RWPE2 (cell line): ENCODE measurements around the gene B4GALT2.

Source experiments
- ATAC-seq: fragments of 200-7000 bp; cut with Tn5 transposase; 3 replicates; pipeline ENCODE4 v1.9.1; 2021; ENCODE audit warnings: low read depth
- DNase-seq: peaks from one replicate; pipeline ENCODE4 v3.0.0-alpha.2; 2020; ENCODE audit warnings: low spot score
- H3K27ac ChIP-seq: fragments of 450-650 bp; 2 replicates; pipeline ENCODE4 v1.5.1; 2017; ENCODE audit warnings: mild to moderate bottlenecking; ENCODE audit not compliant: poor library complexity, severe bottlenecking
- H3K27me3 ChIP-seq: fragments of 250-450 bp; sonication (Bioruptor Pico); 2 replicates; pipeline ENCODE4 v1.5.1; 2021; ENCODE audit warnings: mild to moderate bottlenecking, moderate library complexity; ENCODE audit not compliant: insufficient read depth, poor library complexity, severe bottlenecking
- H3K36me3 ChIP-seq: fragments of 250-450 bp; sonication (Bioruptor Pico); 2 replicates; pipeline ENCODE4 v1.5.1; 2020; ENCODE audit warnings: low read depth, mild to moderate bottlenecking, moderate library complexity
- H3K4me1 ChIP-seq: fragments of 250-450 bp; sonication (Bioruptor Pico); 2 replicates; pipeline ENCODE4 v1.5.1; 2021; ENCODE audit warnings: mild to moderate bottlenecking, moderate library complexity; ENCODE audit not compliant: insufficient read depth, poor library complexity, severe bottlenecking
- H3K4me3 ChIP-seq: fragments of 250-450 bp; sonication (Bioruptor Pico); 2 replicates; pipeline ENCODE4 v1.5.1; 2021; ENCODE audit warnings: mild to moderate bottlenecking, moderate library complexity; ENCODE audit not compliant: severe bottlenecking
- H3K9me3 ChIP-seq: fragments of 250-450 bp; sonication (Bioruptor Pico); 2 replicates; pipeline ENCODE4 v1.5.1; 2021; ENCODE audit warnings: mild to moderate bottlenecking, moderate library complexity; ENCODE audit not compliant: severe bottlenecking
- TF ChIP-seq, protein P1 (sequence below): fragments of 450-650 bp; IDR thresholded peaks from one replicate; pipeline ENCODE4 v1.5.1; 2017; ENCODE audit warnings: mild to moderate bottlenecking, moderate library complexity; ENCODE audit not compliant: poor library complexity, severe bottlenecking

B4GALT2 gene

DNA sequence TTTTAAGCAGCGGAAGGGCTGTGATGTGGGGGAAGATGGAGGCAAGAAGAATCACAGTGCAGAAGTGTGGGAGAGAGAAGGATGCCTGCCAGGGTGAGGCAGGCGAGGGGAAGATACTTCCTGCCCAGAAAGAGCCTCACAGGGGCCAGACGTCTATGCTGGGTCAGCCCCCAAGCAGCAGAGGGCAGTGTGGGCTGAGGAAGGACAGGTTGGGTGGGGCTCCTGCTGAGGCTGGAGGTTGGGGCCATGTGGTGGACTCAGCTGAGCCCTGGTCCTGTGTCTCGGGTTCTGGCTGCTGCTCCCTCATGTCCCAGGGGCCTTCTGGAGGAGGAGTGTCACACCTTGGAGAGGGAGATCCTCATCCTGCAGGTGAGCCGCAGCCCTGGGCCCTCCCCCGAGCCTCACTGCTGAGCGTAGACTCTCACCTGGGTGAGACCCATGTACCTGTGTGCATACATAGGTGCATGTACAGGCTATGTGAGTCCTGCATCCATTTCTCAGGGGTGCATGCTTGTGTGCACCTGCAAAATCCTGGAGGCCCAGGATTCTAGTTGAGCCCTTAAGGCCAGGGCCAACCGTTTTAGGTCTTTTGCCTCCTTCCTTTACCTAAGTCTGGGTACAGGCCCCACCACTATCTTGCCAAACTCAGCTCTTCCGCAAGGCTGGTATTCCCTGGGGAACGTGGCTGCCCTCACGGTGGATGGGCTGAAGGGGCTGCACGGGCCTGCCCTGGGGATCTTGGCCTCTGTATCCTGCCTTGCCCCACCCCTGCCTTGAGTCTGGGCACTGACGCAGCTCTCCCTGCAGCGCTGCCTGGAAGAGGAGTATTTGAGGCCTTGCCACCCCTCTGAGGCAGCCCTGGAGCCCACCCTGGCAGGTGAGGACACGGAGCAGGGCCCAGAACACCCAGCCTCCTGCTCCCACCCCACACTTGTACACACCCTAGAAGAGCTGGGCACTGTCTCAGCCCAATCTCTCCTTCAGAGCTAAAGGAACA lies 16.1 kb downstream of the B4GALT2 start:
- Histone ChIP-seq H3K4me1 (no peaks in the 10 kb centered on the region), H3K4me3 (no peak overlapping the region), H3K27me3 (no peaks in the 10 kb centered on the region), H3K36me3 (no peaks in the 10 kb centered on the region), H3K9me3 (no peaks in the 10 kb centered on the region), H3K27ac (no peak overlapping the region)
- no peak for DNase-seq
- TF ChIP-seq, protein P1, sequence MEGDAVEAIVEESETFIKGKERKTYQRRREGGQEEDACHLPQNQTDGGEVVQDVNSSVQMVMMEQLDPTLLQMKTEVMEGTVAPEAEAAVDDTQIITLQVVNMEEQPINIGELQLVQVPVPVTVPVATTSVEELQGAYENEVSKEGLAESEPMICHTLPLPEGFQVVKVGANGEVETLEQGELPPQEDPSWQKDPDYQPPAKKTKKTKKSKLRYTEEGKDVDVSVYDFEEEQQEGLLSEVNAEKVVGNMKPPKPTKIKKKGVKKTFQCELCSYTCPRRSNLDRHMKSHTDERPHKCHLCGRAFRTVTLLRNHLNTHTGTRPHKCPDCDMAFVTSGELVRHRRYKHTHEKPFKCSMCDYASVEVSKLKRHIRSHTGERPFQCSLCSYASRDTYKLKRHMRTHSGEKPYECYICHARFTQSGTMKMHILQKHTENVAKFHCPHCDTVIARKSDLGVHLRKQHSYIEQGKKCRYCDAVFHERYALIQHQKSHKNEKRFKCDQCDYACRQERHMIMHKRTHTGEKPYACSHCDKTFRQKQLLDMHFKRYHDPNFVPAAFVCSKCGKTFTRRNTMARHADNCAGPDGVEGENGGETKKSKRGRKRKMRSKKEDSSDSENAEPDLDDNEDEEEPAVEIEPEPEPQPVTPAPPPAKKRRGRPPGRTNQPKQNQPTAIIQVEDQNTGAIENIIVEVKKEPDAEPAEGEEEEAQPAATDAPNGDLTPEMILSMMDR = peak; percentile 38
- ATAC-seq = peak; percentile 8; the same call in 1 of the 3 replicates

DNA sequence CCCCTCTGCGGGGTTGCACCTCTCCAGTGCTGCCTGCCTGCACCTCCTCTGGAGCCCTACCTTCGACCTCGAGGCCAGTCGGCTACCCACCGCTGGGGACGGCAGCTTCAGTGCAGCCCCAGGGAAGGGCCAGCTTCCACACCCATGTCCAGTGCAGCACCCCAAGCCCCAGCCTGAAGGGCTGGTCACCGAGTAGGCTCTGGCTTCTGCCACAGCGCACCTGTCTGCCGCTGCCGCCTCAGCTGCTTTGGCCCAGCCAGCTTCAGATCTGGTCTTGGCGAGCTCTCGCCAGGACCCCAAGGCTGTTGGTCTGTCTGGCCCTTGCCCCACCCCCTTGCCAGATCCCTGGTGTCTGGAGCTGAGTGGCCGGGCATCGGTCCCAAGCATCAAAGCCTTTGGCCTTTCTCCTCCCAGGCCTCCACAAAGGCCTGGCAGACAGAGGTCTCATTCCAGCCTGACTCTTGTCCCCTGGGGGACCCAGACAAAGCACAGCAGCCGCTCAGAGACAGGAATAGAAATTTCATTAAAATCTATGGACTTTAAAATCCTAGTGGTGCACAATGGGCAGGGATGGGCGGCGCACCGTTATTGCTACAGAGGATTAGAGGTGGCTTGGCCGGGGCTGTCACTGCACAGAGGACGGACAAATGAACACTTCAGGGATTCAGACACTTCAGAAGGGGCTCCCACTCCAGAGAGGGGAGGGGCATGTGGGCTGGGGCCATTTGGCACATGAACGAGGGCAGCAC lies 17.1 kb downstream of the B4GALT2 start:
- Histone ChIP-seq H3K27me3 (no peaks in the 10 kb centered on the region), H3K4me3 (no peak overlapping the region), H3K9me3 (no peaks in the 10 kb centered on the region), H3K27ac (no peak overlapping the region), H3K4me1 (no peaks in the 10 kb centered on the region), H3K36me3 (no peaks in the 10 kb centered on the region)
- ATAC-seq = no peak
- TF ChIP-seq, protein P1 = no peak
- no peak for DNase-seq

DNA sequence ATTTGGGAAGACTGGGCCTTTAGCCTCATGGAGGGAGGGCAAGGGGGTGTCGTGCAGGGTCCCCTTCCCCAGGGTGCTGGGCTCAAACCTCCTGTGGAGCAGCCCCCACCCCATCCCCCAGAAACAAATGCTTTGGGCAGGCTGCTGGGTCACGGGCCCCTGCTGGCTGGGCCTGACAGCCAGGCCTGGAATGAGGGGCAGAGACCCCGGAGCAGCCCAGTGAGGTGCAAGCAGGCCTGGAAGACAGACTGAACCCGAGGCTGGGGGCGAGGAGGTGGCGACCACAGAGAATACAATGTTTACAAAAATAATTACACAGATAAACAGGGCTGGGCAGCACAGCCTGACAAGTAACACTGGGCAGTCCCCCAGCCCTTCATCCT lies 17.7 kb downstream of the B4GALT2 start:
- TF ChIP-seq, protein P1 = no peak
- H3K4me3 ChIP-seq = no peak overlapping the region
- no peaks in the 10 kb centered on the region for H3K9me3 ChIP-seq
- ATAC-seq (no peak), DNase-seq (no peak)
- H3K36me3 ChIP-seq = no peaks in the 10 kb centered on the region
- no peak overlapping the region for H3K27ac ChIP-seq
- no peaks in the 10 kb centered on the region for H3K27me3 ChIP-seq
- no peaks in the 10 kb centered on the region for H3K4me1 ChIP-seq

DNA sequence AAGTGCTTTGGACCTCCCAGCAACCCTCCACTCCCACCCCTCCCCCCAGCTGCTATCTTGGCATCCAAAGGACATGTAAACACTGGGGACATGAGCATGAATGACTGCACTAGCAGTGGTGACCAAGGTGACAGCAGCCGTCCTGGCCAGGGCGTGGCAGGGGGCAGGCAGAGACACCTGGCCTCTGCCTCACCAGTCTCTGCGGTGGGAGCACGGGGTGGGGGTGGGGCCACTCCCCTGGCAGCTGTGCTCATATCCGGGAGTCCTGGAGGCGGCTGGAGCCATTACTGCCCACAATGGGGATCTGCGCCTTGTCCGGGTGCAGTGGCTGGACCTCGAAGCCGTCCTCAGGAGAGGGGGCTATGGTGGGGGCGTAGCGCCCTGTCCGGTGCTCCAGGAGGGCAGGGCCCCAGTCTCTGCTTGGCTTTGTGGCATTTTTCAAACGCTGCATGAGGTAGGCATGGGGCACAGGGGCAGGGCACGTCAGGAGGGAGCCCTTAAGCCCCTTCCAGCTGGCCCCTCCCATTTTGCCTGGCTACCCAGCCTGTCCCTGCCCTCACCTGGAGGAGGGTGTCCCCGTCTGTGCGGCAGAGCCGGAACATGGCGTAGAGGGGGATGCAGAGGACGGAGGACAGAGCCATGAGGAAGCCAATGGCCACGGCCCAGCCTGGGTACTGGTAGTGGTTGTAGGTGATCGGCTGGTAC lies 18.4 kb downstream of the B4GALT2 start:
- no peaks in the 10 kb centered on the region for H3K27me3 ChIP-seq
- DNase-seq (no peak), ATAC-seq (no peak)
- H3K4me3 ChIP-seq = no peak overlapping the region
- H3K27ac ChIP-seq = no peak overlapping the region
- H3K9me3 ChIP-seq = no peaks in the 10 kb centered on the region
- H3K36me3 ChIP-seq = no peaks in the 10 kb centered on the region
- TF ChIP-seq, protein P1 = no peak
- no peaks in the 10 kb centered on the region for H3K4me1 ChIP-seq
